Fibroblast of lung (primary cell): Measurements from ENCODE around the gene PROSER2.

Experiments used
- CTCF ChIP-seq, 2 donors: IDR thresholded peaks in 1 of 2; conservative IDR thresholded peaks in 1 of 2; 1 replicate in 1 of 2; 2 replicates in 1 of 2; pipeline ENCODE4 v1.5.1; 2011 to 2012; ENCODE audit warnings: low read length in 2 of 2, control low read depth in 1 of 2, inconsistent platforms in 1 of 2, low read depth in 1 of 2, mild to moderate bottlenecking in 1 of 2
- EZH2 ChIP-seq: IDR thresholded peaks from 2 replicates; pipeline ENCODE4 v1.5.1; 2012; ENCODE audit warnings: low read length, control low read depth, mild to moderate bottlenecking; ENCODE audit errors: missing control alignments

- TF ChIP-seq CTCF (conservative IDR thresholded peaks at IDR 0.05 in 1 of 2, IDR thresholded peaks at IDR 0.05 in 1 of 2; ENCODE audit: low read depth in 1 of 2, low read length in 2 of 2) (no peak), EZH2 (no peak)
Observed at GRCh38 chr10:11813177-11813576, 10.0 kb upstream of the PROSER2 start.
